ENCODE results near the gene DXO. TPM values are rescaled to one million over a fixed set of nuclear protein-coding genes. Genes with fewer than 3 reads are reported as not detected.

DXO gene
- total and polyA plus RNA-seq, 12 donors = 8.4 to 23.4 (median 13.6) TPM

GRCh38 chr6:31961616-31962015 is 10.3 kb downstream of the DXO start:
- ATAC-seq (no peak), DNase-seq (no peak)
- peaks cover 6 to 27% (median 20%) of the 10 kb centered on the region in 9 donors for H3K4me1 ChIP-seq
- TF ChIP-seq CTCF (IDR thresholded peaks at IDR 0.05) = no peak
- WGBS, 2 donors = 95 to 96% methylated on average over 12 of the region's 12 CpGs
- H3K9me3 ChIP-seq = no peaks in the 10 kb centered on the region
- H3K27me3 ChIP-seq = no peaks in the 10 kb centered on the region
- H3K4me3 ChIP-seq = no peak overlapping the region
- no peak overlapping the region for H3K27ac ChIP-seq
- H3K36me3 ChIP-seq = peaks cover 0 to 74% (median 54%) of the 10 kb centered on the region in 9 donors
- intact Hi-C loops (cut with DNase I) = no loop called here

GRCh38 chr6:31958741-31959739 is 12.9 kb downstream of the DXO start, which contains the start of the genes NELFE and SKIC2:
TSS of gene NELFE (minus strand) at chr6:31958971. CDS start at chr6:31958446, 525 bp downstream.
TSS of gene SKIC2 (plus strand) at chr6:31959175. CDS start at chr6:31959193, 18 bp downstream.
- Histone ChIP-seq H3K27me3 (no peaks in the 10 kb centered on the region), H3K27ac (peak within 1 kb of the TSS; percentile 54 to 95 (median 90)), H3K4me3 (peak within 1 kb of the TSS; percentile 60 to 99 (median 90)), H3K9me3 (no peaks in the 10 kb centered on the region), H3K36me3 (peaks cover 0 to 74% (median 59%) of the 10 kb centered on the region in 9 donors), H3K4me1 (peaks cover 6 to 27% (median 20%) of the 10 kb centered on the region in 9 donors)
- peak; percentile 98 to 100 (median 100) for ATAC-seq
- TF ChIP-seq CTCF (IDR thresholded peaks at IDR 0.05) = no peak
- intact Hi-C loops (cut with DNase I) = loop anchor here in 9 of 10 donors (1.0 to 10.0 kb wide), 6 partner anchors 13 to 414 kb away; partner anchors contain the start of genes ZBTB12 (in 5 of the 9), ATP6V1G2 (in 3 of the 9), DDX39B (in 3 of the 9) and DXO (in 3 of the 9)
- WGBS, 2 donors = 0 to 1% methylated on average over 57 to 59 of the region's 59 CpGs
- peak; percentile 98 for DNase-seq

GRCh38 chr6:31958412-31958740 is 13.6 kb downstream of the DXO start:
- ATAC-seq = peak in 5 of 8 donors; percentile 2 to 43 (median 3)
- intact Hi-C loops (cut with DNase I) = loop anchor here in 9 of 10 donors (5.0 to 10.0 kb wide), 4 partner anchors 54 to 414 kb away; partner anchors contain the start of genes ZBTB12 (in 5 of the 9), ATP6V1G2 (in 3 of the 9), DDX39B (in 3 of the 9) and NFKBIL1 (in 3 of the 9)

More at GRCh38 chr6:31958412-31958740, 13.6 kb downstream of the DXO start:
- H3K9me3 ChIP-seq = no peaks in the 10 kb centered on the region
- H3K4me1 ChIP-seq = peaks cover 6 to 27% (median 20%) of the 10 kb centered on the region in 9 donors
- peak overlapping the region; percentile 54 to 95 (median 90) for H3K27ac ChIP-seq
- H3K36me3 ChIP-seq = peaks cover 0 to 74% (median 59%) of the 10 kb centered on the region in 9 donors
- TF ChIP-seq CTCF (IDR thresholded peaks at IDR 0.05) = no peak
- no peak for DNase-seq
- H3K4me3 ChIP-seq = peak overlapping the region; percentile 60 to 99 (median 90)
- H3K27me3 ChIP-seq = no peaks in the 10 kb centered on the region
- 9 to 10% methylated on average over 11 of the region's 11 CpGs for WGBS, 2 donors

All from heart right ventricle (tissue), 16 donors.